H9 (cell line): ENCODE results near the gene LMNTD1. TPM values are rescaled to one million over a fixed set of nuclear protein-coding genes. Genes with fewer than 3 reads are reported as not detected.

Source experiments
- DNase-seq: peaks from one replicate; pipeline ENCODE4 v3.0.0-alpha.2; 2017
- H2AFZ ChIP-seq: one replicate; pipeline ENCODE4 v1.6.1; 2013; ENCODE audit warnings: mild to moderate bottlenecking, low read length, control low read depth, moderate library complexity
- H2AK5ac ChIP-seq: 2 replicates; pipeline ENCODE4 v1.6.1; 2013; ENCODE audit warnings: low read length, control low read depth, mixed read lengths; ENCODE audit not compliant: insufficient read length
- H2BK120ac ChIP-seq: one replicate; pipeline ENCODE4 v1.6.1; 2013; ENCODE audit warnings: low read depth, mild to moderate bottlenecking, low read length, control low read depth, inconsistent platforms; ENCODE audit not compliant: poor library complexity, severe bottlenecking
- H2BK12ac ChIP-seq: 2 replicates; pipeline ENCODE4 v1.6.1; 2013; ENCODE audit warnings: low read length, control low read depth, mixed read lengths, low read depth; ENCODE audit not compliant: insufficient read length
- H2BK15ac ChIP-seq: 2 replicates; pipeline ENCODE4 v1.6.1; 2013; ENCODE audit warnings: low read depth, low read length, control low read depth
- H2BK20ac ChIP-seq: one replicate; pipeline ENCODE4 v1.6.1; 2013; ENCODE audit warnings: low read depth, mild to moderate bottlenecking, low read length, control low read depth, inconsistent platforms; ENCODE audit not compliant: poor library complexity, severe bottlenecking
- H2BK5ac ChIP-seq: 2 replicates; pipeline ENCODE4 v1.6.1; 2013; ENCODE audit warnings: low read length, control low read depth, mixed read lengths; ENCODE audit not compliant: insufficient read length
- H3K14ac ChIP-seq: 2 replicates; pipeline ENCODE4 v1.6.1; 2013; ENCODE audit warnings: low read length, control low read depth; ENCODE audit not compliant: insufficient read depth
- H3K18ac ChIP-seq: 2 replicates; pipeline ENCODE4 v1.6.1; 2013; ENCODE audit warnings: low read depth, mild to moderate bottlenecking, mixed read lengths, low read length, control low read depth; ENCODE audit not compliant: insufficient read length
- H3K23ac ChIP-seq: 2 replicates; pipeline ENCODE4 v1.6.1; 2013; ENCODE audit warnings: low read length, control low read depth, mixed read lengths, low read depth; ENCODE audit not compliant: insufficient read length
- H3K23me2 ChIP-seq: 2 replicates; pipeline ENCODE4 v1.6.1; 2013; ENCODE audit warnings: low read depth, mild to moderate bottlenecking, mixed read lengths, low read length, control low read depth; ENCODE audit not compliant: insufficient read length, poor library complexity, severe bottlenecking
- H3K27ac ChIP-seq: 2 replicates; pipeline ENCODE4 v1.5.1; 2013; ENCODE audit warnings: low read length, control low read depth, mixed read lengths, low read depth; ENCODE audit not compliant: insufficient read length
- H3K27me3 ChIP-seq: 2 replicates; pipeline ENCODE4 v1.6.1; 2013; ENCODE audit warnings: low read length, control low read depth, inconsistent platforms; ENCODE audit not compliant: insufficient read depth
- H3K4ac ChIP-seq: 2 replicates; pipeline ENCODE4 v1.6.1; 2013; ENCODE audit warnings: low read depth, mild to moderate bottlenecking, control low read depth, inconsistent platforms, low read length, moderate library complexity
- H3K4me1 ChIP-seq: 2 replicates; pipeline ENCODE4 v1.6.1; 2013; ENCODE audit warnings: low read length, control low read depth, inconsistent platforms; ENCODE audit not compliant: insufficient read depth
- H3K4me2 ChIP-seq: 2 replicates; pipeline ENCODE4 v1.6.1; 2013; ENCODE audit warnings: low read length, control low read depth, mixed read lengths; ENCODE audit not compliant: insufficient read length, insufficient read depth
- H3K56ac ChIP-seq: 2 replicates; pipeline ENCODE4 v1.6.1; 2013; ENCODE audit warnings: low read depth, mild to moderate bottlenecking, mixed read lengths, low read length, control low read depth; ENCODE audit not compliant: insufficient read length
- H3K79me1 ChIP-seq: 2 replicates; pipeline ENCODE4 v1.6.1; 2013; ENCODE audit warnings: low read depth, mild to moderate bottlenecking, moderate library complexity, low read length, control low read depth, inconsistent platforms; ENCODE audit not compliant: insufficient read depth, poor library complexity, severe bottlenecking
- H3K79me2 ChIP-seq: 2 replicates; pipeline ENCODE4 v1.6.1; 2013; ENCODE audit warnings: low read length, control low read depth, inconsistent platforms; ENCODE audit not compliant: insufficient read depth
- H3K9ac ChIP-seq: 2 replicates; pipeline ENCODE4 v1.6.1; 2013; ENCODE audit warnings: low read length, control low read depth, mixed read lengths; ENCODE audit not compliant: insufficient read length; ENCODE audit errors: extremely low read depth
- H3K9me3 ChIP-seq: one replicate; pipeline ENCODE4 v1.6.1; 2013; ENCODE audit warnings: low read depth, low read length, inconsistent platforms; ENCODE audit not compliant: control insufficient read depth
- H3T11ph ChIP-seq: one replicate; pipeline ENCODE4 v1.6.1; 2013; ENCODE audit warnings: mild to moderate bottlenecking, low read length, control low read depth, inconsistent platforms
- H4K20me1 ChIP-seq: one replicate; pipeline ENCODE4 v1.6.1; 2013; ENCODE audit not compliant: control insufficient read depth, insufficient read length, insufficient read depth
- H4K5ac ChIP-seq: 2 replicates; pipeline ENCODE4 v1.6.1; 2013; ENCODE audit warnings: low read depth, mild to moderate bottlenecking, mixed read lengths, low read length, control low read depth; ENCODE audit not compliant: insufficient read length
- H4K8ac ChIP-seq: replicated peaks from 2 replicates; pipeline ENCODE4 v1.6.1; 2013; ENCODE audit warnings: low read length, control low read depth, mixed read lengths, low read depth; ENCODE audit not compliant: insufficient read length
- H4K91ac ChIP-seq: 2 replicates; pipeline ENCODE4 v1.6.1; 2013; ENCODE audit warnings: low read depth, mild to moderate bottlenecking, moderate library complexity, mixed read lengths, low read length, control low read depth; ENCODE audit not compliant: insufficient read length
- H3K27ac Mint-ChIP-seq, 3 experiments: 2 replicates in 2 of 3; 3 replicates in 1 of 3; pipeline ENCODE4 v1.8.0; 2020 to 2021; ENCODE audit warnings: mixed read lengths in 3 of 3, mild to moderate bottlenecking in 1 of 3, moderate library complexity in 1 of 3
- H3K27me3 Mint-ChIP-seq: 2 replicates; pipeline ENCODE4 v1.8.0; 2021; ENCODE audit warnings: low read depth, mild to moderate bottlenecking, moderate library complexity, mixed read lengths
- H3K36me3 Mint-ChIP-seq, 3 experiments: 2 replicates in 2 of 3; 3 replicates in 1 of 3; pipeline ENCODE4 v1.8.0; 2020 to 2021; ENCODE audit warnings: low read depth in 3 of 3, mixed read lengths in 3 of 3; ENCODE audit not compliant: insufficient read depth in 1 of 3
- H3K4me1 Mint-ChIP-seq, 2 experiments: 2 replicates each; pipeline ENCODE4 v1.8.0; 2020; ENCODE audit warnings: mixed read lengths in 2 of 2
- H3K4me3 Mint-ChIP-seq, 2 experiments: 2 replicates in 1 of 2; 3 replicates in 1 of 2; pipeline ENCODE4 v1.8.0; 2020 to 2021; ENCODE audit warnings: mild to moderate bottlenecking in 2 of 2, mixed read lengths in 2 of 2, moderate library complexity in 1 of 2
- H3K9me3 Mint-ChIP-seq, 2 experiments: 2 replicates in 1 of 2; 3 replicates in 1 of 2; pipeline ENCODE4 v1.8.0; 2020; ENCODE audit warnings: mild to moderate bottlenecking in 2 of 2, mixed read lengths in 2 of 2, moderate library complexity in 1 of 2
- CTCF ChIP-seq: fragments of 200-600 bp; sonication (generic); conservative IDR thresholded peaks from 3 replicates; pipeline ENCODE4 v1.8.0; 2021; ENCODE audit warnings: antibody characterized with exemption, mild to moderate bottlenecking
- WGBS: extraction: QIAGEN DNeasy Blood & Tissue Kit; methylation state at CpG from one replicate; pipeline ENCODE4 v1.1.7; 2013; ENCODE audit warnings: missing lambda C conversion rate, low lambda C conversion rate, mixed read lengths; ENCODE audit not compliant: insufficient read length; ENCODE audit errors: extremely low coverage; 5-methylcytosine and 5-hydroxymethylcytosine counted together
- total RNA-seq: library from RNA; stranded (reverse); gene quantifications from 2 replicates; pipeline ENCODE4 v1.2.1, GENCODE V29; 2021

The LMNTD1 gene
- total RNA-seq, 1 experiment from 2014 or later: not detected

GRCh38 chr12:25550186-25550585 lies 2.9 kb downstream of the LMNTD1 start:
- Histone ChIP-seq H3K14ac (no peak overlapping the region), H3K4me2 (no peak overlapping the region), H4K91ac (no peak overlapping the region), H2BK12ac (no peak overlapping the region), H2BK20ac (no peak overlapping the region), H3K23ac (no peak overlapping the region), H3K9ac (no peak overlapping the region), H3K79me2 (no peaks in the 10 kb centered on the region), H4K5ac (no peak overlapping the region), H4K8ac (no peak overlapping the region), H3K79me1 (no peaks in the 10 kb centered on the region), H2BK5ac (no peak overlapping the region), H2AFZ (no peak overlapping the region), H2BK15ac (no peak overlapping the region), H2AK5ac (no peak overlapping the region), H3T11ph (no peak overlapping the region), H3K4me1 (no peaks in the 10 kb centered on the region), H3K23me2 (no peaks in the 10 kb centered on the region), H3K27me3 (no peaks in the 10 kb centered on the region), H3K9me3 (no peaks in the 10 kb centered on the region), H3K18ac (no peak overlapping the region), H3K27ac (no peak overlapping the region), H4K20me1 (no peaks in the 10 kb centered on the region), H2BK120ac (no peak overlapping the region), H3K4ac (no peak overlapping the region), H3K56ac (no peak overlapping the region)
- Mint-ChIP-seq H3K4me1 (no peaks in the 10 kb centered on the region), H3K27ac (no peak overlapping the region), H3K4me3 (no peak overlapping the region), H3K36me3 (no peaks in the 10 kb centered on the region), H3K9me3 (no peaks in the 10 kb centered on the region), H3K27me3 (no peaks in the 10 kb centered on the region)
- WGBS: no CpG with 5 or more reads among the region's 3 CpGs
- no peak for DNase-seq
- no peak for TF ChIP-seq CTCF
